ENCODE data around the gene FXYD1.

The FXYD1 gene

DNA sequence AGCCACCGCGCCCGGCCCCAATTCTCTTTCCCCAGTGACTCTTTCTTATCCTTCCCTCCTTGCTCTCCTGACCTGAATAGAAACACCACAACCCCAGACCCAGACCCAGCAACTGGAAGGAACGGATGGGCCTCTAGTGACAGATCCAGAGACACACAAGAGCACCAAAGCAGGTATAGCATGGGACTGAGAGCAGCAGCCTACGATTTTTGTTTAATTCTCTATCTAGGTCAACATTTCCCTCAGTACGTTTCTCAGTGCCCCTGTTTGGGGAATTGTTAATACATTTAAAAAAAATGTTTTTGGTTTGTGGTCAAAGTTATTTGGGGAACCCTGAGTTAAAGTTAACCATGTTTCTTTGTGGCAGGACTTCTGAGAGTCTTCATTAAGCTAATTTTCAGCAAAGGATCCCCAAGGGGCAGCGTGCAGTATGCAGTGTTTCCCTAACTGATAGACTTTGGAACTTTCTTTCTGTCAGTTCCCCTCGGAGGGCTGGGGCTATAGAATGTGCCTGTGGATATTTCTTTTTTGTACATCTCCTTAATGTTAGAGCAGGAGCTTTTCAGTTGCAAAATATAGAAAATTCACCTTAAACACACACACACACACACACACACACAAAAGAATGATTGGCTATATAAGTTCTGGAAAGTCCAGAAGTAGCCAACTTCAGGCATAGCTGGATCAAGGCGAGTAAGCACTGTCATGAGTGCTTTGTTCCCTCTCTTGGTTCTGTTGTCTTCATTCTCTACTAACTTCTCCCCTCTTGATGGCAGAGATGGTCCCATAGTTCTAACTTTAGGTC lies 22.2 kb downstream of the FXYD1 start:
- H3K36me3 ChIP-seq (ENCODE audit: insufficient read depth, low read length), result peaks cover 85% of the 10 kb centered on the region
- H3K9me3 ChIP-seq (ENCODE audit: insufficient read depth, low read length, severe bottlenecking), result peaks cover 4% of the 10 kb centered on the region
- no peaks in the 10 kb centered on the region for H3K27me3 ChIP-seq (ENCODE audit: insufficient read depth, low read length, poor library complexity)
- H4K20me1 ChIP-seq (ENCODE audit: insufficient read depth, low read length), result no peaks in the 10 kb centered on the region; the same call in 1 of the 2 replicates
- ATAC-seq (ENCODE audit: insufficient read depth, low read depth) (no peak), DNase-seq (no peak)
- no peak overlapping the region for H3K27ac ChIP-seq (ENCODE audit: low read length)
- H3K9ac ChIP-seq (ENCODE audit: low read depth, low read length), result no peak overlapping the region
- no peak overlapping the region for H3K4me3 ChIP-seq (ENCODE audit: low read depth in 1 of 2, low read length in 2 of 2)
- peaks cover 2% of the 10 kb centered on the region for H3K4me1 ChIP-seq (ENCODE audit: insufficient read depth, low read length)
- no peak overlapping the region for H2AFZ ChIP-seq (ENCODE audit: low read depth, low read length)
- no peaks in the 10 kb centered on the region; the same call in 1 of the 2 replicates for H3K79me2 ChIP-seq (ENCODE audit: insufficient read depth, low read length)
- H3K4me2 ChIP-seq (ENCODE audit: insufficient read depth, low read length), result no peak overlapping the region
- TF ChIP-seq, protein P1, sequence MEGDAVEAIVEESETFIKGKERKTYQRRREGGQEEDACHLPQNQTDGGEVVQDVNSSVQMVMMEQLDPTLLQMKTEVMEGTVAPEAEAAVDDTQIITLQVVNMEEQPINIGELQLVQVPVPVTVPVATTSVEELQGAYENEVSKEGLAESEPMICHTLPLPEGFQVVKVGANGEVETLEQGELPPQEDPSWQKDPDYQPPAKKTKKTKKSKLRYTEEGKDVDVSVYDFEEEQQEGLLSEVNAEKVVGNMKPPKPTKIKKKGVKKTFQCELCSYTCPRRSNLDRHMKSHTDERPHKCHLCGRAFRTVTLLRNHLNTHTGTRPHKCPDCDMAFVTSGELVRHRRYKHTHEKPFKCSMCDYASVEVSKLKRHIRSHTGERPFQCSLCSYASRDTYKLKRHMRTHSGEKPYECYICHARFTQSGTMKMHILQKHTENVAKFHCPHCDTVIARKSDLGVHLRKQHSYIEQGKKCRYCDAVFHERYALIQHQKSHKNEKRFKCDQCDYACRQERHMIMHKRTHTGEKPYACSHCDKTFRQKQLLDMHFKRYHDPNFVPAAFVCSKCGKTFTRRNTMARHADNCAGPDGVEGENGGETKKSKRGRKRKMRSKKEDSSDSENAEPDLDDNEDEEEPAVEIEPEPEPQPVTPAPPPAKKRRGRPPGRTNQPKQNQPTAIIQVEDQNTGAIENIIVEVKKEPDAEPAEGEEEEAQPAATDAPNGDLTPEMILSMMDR (IDR thresholded peaks at IDR 0.05; ENCODE audit: borderline replicate concordance, extremely low read depth, low read length, poor library complexity, severe bottlenecking), result no peak
- no peak for TF ChIP-seq EZH2 (IDR thresholded peaks at IDR 0.05; ENCODE audit: borderline replicate concordance, low read depth, low read length, severe bottlenecking)

DNA sequence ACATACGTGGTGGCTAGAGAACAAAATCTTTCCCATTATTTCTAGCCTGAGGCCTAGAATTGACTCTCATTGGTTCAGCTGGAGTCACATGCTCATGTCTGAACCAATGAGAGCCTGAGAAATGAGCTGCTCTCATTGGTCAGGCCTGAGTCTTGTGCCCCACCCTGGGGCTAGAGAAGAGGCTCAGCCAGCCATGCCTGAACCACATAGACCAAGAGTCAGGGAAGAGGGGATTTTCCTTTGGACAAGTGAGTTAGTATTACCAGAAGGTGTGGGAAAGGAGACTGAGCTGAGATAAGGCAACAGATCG lies 22.8 kb downstream of the FXYD1 start:
- ATAC-seq (ENCODE audit: insufficient read depth, low read depth), result no peak
- H3K4me2 ChIP-seq (ENCODE audit: insufficient read depth, low read length), result no peak overlapping the region
- peaks cover 4% of the 10 kb centered on the region for H3K9me3 ChIP-seq (ENCODE audit: insufficient read depth, low read length, severe bottlenecking)
- H3K36me3 ChIP-seq (ENCODE audit: insufficient read depth, low read length), result peaks cover 91% of the 10 kb centered on the region
- H2AFZ ChIP-seq (ENCODE audit: low read depth, low read length), result no peak overlapping the region
- H3K4me1 ChIP-seq (ENCODE audit: insufficient read depth, low read length), result no peaks in the 10 kb centered on the region
- no peak for DNase-seq
- no peak overlapping the region for H3K9ac ChIP-seq (ENCODE audit: low read depth, low read length)
- no peak overlapping the region for H3K4me3 ChIP-seq (ENCODE audit: low read depth in 1 of 2, low read length in 2 of 2)
- no peaks in the 10 kb centered on the region for H3K27me3 ChIP-seq (ENCODE audit: insufficient read depth, low read length, poor library complexity)
- no peaks in the 10 kb centered on the region; the same call in 1 of the 2 replicates for H4K20me1 ChIP-seq (ENCODE audit: insufficient read depth, low read length)
- TF ChIP-seq, protein P1 (IDR thresholded peaks at IDR 0.05; ENCODE audit: borderline replicate concordance, extremely low read depth, low read length, poor library complexity, severe bottlenecking), result no peak
- TF ChIP-seq EZH2 (IDR thresholded peaks at IDR 0.05; ENCODE audit: borderline replicate concordance, low read depth, low read length, severe bottlenecking), result no peak
- H3K79me2 ChIP-seq (ENCODE audit: insufficient read depth, low read length), result no peaks in the 10 kb centered on the region
- H3K27ac ChIP-seq (ENCODE audit: low read length), result no peak overlapping the region

DNA sequence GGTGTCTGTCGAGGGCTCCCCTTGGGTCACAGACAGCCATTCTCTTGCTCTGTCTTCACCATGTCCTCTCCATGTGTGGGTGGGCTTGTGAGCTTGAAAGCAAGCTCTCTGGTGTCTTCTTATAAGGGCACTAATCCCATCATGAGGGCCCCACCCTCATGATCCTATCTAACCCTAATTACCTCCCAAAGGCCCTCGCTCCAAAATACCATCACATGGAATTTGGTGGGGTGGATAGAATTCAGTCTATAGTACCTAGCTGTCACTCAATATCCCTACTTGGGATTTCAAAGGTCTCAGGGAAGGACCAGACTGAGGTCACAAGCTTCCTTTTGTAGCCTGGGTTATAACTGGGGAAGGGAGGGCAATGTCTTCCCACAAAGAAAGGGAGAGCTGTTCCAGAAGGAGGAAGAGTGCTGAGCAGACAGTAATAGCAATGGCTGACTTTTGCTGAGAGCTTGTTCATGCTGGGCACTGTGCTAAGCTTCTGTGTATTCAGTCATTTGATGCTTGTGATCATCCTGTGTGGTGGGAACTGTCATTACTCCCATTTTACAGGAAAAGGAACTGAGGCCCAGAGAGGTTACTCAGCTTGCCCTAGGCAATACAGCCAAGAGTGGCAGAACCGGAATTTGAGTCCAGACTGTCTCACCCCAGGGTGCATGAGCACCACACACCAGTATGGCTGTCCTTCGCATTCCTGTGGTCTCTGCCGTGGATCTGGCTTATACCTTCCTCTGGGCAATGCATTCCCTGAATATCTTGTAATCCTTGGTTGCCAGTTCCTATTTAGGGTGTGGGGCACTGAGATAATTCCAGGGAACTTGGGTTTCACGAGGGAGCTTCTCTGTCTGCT lies 24.1 kb downstream of the FXYD1 start:
- no peaks in the 10 kb centered on the region for H4K20me1 ChIP-seq (ENCODE audit: insufficient read depth, low read length)
- H2AFZ ChIP-seq (ENCODE audit: low read depth, low read length), result no peak overlapping the region
- H3K9ac ChIP-seq (ENCODE audit: low read depth, low read length), result no peak overlapping the region
- H3K27me3 ChIP-seq (ENCODE audit: insufficient read depth, low read length, poor library complexity), result no peaks in the 10 kb centered on the region
- TF ChIP-seq, protein P1 (IDR thresholded peaks at IDR 0.05; ENCODE audit: borderline replicate concordance, extremely low read depth, low read length, poor library complexity, severe bottlenecking), result no peak
- TF ChIP-seq EZH2 (IDR thresholded peaks at IDR 0.05; ENCODE audit: borderline replicate concordance, low read depth, low read length, severe bottlenecking), result no peak
- no peak for ATAC-seq (ENCODE audit: insufficient read depth, low read depth)
- H3K79me2 ChIP-seq (ENCODE audit: insufficient read depth, low read length), result no peaks in the 10 kb centered on the region
- peaks cover 4% of the 10 kb centered on the region for H3K9me3 ChIP-seq (ENCODE audit: insufficient read depth, low read length, severe bottlenecking)
- H3K4me2 ChIP-seq (ENCODE audit: insufficient read depth, low read length), result no peak overlapping the region
- peaks cover 89% of the 10 kb centered on the region for H3K36me3 ChIP-seq (ENCODE audit: insufficient read depth, low read length)
- H3K27ac ChIP-seq (ENCODE audit: low read length), result no peak overlapping the region
- no peaks in the 10 kb centered on the region for H3K4me1 ChIP-seq (ENCODE audit: insufficient read depth, low read length)
- H3K4me3 ChIP-seq (ENCODE audit: low read depth in 1 of 2, low read length in 2 of 2), result no peak overlapping the region
- DNase-seq, result no peak

Data from DND-41 (cell line).